B cell (primary cell): Measurements from ENCODE around the gene C6orf52.

Experiments
- EZH2 ChIP-seq: IDR thresholded peaks from 2 replicates; pipeline ENCODE4 v1.6.1; 2012; ENCODE audit warnings: borderline replicate concordance, low read depth, mild to moderate bottlenecking, moderate library complexity, low read length; ENCODE audit not compliant: insufficient read depth, poor library complexity, severe bottlenecking
- TF ChIP-seq, protein P1 (sequence below): fragments of 200-600 bp; IDR thresholded peaks from one replicate; pipeline ENCODE4 v1.8.0; 2022; ENCODE audit warnings: antibody characterized with exemption, mild to moderate bottlenecking

DNA sequence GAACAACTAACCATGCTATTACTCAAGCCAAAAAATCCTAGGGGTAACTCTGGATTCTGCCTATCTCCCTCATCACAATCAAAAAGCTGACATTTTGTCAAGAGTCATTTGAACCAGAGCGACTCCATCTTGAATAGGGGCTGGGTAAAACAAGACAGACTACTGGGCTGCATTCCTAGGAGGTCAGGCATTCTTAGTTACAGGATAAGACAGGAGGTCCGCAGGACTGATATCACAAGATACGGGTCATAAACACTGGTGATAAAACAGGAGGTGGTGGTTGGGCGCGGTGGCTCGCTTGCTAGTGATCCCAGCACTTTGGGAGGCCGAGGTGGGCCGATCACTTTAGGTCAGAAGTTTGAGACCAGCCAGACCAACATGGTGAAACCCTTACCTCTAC, 32.2 kb downstream of the C6orf52 start:
- no peak for TF ChIP-seq EZH2
- TF ChIP-seq, protein P1, sequence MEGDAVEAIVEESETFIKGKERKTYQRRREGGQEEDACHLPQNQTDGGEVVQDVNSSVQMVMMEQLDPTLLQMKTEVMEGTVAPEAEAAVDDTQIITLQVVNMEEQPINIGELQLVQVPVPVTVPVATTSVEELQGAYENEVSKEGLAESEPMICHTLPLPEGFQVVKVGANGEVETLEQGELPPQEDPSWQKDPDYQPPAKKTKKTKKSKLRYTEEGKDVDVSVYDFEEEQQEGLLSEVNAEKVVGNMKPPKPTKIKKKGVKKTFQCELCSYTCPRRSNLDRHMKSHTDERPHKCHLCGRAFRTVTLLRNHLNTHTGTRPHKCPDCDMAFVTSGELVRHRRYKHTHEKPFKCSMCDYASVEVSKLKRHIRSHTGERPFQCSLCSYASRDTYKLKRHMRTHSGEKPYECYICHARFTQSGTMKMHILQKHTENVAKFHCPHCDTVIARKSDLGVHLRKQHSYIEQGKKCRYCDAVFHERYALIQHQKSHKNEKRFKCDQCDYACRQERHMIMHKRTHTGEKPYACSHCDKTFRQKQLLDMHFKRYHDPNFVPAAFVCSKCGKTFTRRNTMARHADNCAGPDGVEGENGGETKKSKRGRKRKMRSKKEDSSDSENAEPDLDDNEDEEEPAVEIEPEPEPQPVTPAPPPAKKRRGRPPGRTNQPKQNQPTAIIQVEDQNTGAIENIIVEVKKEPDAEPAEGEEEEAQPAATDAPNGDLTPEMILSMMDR, result no peak
